SW 1271 (cell line): ENCODE data around the gene KIAA0930.

ENCODE experiments used
- DNase-seq, 2 experiments: peaks; one replicate each; lab custom pipeline; 2025; lab: John Stamatoyannopoulos, UW

Gene KIAA0930

GRCh38 chr22:45237065-45237990 is 3.4 kb downstream of the KIAA0930 start:
- DNase-seq = no peak

DNA sequence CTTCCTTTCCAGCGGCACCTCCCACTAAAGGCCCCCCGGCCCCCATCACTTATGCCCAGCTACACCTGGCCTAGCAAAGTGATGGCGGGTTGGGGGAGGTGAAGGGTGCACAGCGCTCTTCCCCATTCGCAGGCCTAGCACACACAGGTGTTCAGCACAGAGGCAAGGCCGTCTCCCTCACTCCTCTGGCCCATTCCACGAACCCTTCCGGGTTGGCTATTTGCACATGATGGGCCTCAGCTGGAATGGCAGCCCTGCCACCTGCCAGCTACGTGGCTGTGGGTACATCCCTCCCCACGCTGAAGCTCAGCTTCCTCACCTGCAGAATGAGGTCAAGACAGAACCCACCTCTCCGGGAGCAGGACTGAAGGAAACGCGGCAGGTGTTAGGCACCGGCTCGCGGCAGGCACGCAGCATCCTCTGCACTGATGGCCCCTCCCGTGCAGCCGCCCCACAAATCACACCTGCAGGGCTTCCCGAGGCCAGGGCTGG is 4.8 kb downstream of the KIAA0930 start:
- DNase-seq = no peak

DNA sequence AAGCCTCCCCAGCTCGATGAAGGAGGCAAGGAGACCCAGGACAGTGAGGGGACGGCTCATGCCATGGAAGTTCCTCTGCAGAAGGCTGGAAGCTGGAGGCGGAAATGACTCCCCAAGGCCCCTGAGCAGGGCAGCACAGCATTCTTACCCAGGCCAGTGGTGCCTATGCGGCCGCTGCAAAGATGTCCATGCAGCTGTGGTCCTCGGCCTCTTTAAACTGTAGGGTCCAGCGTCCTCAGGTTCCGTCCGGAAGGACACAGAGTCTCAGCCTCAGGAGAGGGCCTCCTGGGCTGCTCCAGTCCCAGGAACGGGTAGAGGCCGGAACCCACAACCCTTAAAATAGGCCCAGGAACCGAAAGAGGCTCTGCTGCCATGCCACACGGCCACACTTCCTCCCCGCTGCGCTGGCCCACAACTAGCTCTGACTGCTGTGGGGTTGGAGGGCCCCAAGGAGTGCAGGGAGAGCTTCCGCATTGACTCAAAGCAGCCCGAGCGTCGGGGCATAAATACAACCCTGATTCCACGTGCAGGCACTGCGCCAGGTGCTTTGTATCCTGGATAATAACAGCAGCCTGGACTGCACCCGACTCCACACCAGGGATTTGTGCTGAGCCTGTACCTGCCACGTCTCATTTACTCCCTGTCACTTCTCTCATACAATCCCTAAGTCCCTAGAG is 5.5 kb downstream of the KIAA0930 start:
- no peak for DNase-seq

GRCh38 chr22:45233827-45234226 is 6.9 kb downstream of the KIAA0930 start:
- DNase-seq = no peak

GRCh38 chr22:45233386-45233785 is 7.3 kb downstream of the KIAA0930 start:
- DNase-seq = no peak

DNA sequence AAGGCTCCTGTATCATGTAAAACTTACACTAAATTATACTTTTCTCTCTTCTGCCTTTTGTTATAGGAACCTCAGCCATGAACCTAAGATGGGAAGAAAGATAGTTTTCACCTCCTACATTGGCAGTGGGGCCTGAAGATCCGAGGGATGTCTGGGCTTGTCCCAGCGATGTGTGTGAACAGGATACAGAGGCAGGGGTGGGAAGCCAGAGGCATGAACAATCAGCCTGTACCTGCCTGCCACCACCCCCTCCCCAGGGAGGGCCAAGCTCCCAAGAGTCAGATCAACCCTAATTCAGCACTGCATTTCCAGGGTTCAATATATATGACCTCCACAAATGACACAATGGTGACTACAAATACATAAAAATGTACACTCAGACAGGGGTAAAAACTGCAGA is 9.4 kb downstream of the KIAA0930 start:
- DNase-seq = no peak

DNA sequence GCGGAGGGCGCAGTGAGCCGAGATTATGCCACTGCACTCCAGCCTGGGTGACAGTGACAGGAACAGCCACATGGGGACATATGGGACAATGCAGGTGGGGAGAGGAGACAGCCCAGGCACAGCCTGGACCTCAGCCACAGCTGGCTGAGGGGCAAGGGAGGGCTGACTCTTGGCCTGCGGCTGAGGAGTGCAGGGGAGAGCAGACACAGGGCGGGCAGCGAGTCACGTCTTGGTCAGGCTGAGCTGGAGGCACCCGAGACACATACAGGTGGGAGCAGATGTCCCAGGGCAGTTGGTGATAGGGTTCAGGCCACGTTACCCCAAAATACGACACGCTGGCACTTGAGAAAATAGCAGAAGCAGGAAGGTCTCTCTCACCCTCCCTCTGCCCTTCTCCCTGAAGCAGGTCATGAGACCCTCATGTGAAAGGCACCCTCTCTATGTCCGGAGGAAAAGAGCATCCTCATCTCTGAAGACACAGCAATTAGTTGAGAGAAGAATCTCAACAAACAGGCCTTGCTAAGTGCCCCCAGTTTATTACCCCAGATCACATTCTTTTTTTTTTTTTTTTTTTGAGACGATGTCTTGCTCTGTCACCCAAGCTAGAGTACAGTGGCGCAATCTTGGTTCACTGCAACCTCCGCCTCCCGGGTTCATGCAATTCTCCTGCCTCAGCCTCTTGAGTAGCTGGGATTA is 10.5 kb downstream of the KIAA0930 start:
- DNase-seq = no peak

DNA sequence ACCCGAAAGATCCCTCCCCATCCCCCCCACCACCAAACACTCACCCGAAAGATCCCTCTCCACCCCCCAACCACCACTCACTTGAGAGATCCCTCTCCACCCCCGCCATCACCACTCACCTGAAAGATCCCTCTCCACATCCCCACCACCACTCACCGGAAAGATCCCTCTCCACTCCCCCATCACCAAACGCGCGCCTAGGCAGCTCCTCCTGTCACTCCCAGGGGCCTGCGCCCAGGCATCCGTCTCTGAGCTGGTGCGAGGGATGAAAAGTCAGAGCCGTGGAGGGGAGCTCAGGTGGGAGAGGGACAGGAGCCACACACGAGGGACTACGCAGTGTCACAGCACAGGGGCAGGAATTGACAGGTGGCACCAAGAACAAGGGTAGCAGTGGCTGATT is 11.5 kb downstream of the KIAA0930 start:
- no peak for DNase-seq

GRCh38 chr22:45228401-45228754 is 12.3 kb downstream of the KIAA0930 start:
- no peak for DNase-seq

GRCh38 chr22:45227645-45228400 is 12.9 kb downstream of the KIAA0930 start:
- DNase-seq = no peak

- DNase-seq = no peak
Measured at GRCh38 chr22:45226503-45227186, 14.0 kb downstream of the KIAA0930 start.

DNA sequence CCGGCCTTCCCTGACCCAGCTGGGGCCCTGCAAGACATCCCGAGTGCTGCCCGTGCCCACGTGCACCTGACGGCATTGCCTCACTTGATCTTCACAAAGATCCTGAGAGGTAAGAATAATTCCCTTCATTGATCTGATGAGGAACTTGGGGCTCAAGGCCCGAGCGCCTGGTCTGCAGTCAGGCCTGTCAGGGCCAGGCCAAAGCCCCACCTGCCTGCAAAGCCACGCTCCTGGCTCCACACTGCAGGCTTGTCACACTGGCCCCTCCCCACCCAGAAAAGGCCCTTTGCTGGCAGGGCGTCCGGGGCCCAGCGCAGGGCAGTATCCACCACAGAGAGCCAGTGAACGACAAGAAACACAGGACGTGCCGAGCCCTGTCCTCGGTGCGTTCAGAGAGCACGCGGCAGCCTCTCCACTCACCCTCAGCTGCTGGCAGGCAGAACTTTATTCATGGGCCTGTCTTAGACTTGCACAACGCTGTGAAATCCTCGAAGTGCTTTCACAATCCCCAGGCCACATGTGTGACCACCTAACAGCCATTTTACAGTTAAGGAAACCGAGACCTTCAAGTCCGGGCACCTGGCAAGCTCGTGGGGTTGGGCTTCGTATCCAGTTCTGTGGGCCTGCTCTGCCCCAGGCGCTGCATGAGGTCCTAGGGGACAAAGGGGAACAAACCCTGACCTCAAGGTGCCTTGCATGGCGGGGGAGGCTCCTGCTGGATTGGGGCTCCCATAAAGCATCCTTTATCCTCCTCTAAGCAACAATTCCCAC is 14.8 kb downstream of the KIAA0930 start:
- no peak for DNase-seq

DNA sequence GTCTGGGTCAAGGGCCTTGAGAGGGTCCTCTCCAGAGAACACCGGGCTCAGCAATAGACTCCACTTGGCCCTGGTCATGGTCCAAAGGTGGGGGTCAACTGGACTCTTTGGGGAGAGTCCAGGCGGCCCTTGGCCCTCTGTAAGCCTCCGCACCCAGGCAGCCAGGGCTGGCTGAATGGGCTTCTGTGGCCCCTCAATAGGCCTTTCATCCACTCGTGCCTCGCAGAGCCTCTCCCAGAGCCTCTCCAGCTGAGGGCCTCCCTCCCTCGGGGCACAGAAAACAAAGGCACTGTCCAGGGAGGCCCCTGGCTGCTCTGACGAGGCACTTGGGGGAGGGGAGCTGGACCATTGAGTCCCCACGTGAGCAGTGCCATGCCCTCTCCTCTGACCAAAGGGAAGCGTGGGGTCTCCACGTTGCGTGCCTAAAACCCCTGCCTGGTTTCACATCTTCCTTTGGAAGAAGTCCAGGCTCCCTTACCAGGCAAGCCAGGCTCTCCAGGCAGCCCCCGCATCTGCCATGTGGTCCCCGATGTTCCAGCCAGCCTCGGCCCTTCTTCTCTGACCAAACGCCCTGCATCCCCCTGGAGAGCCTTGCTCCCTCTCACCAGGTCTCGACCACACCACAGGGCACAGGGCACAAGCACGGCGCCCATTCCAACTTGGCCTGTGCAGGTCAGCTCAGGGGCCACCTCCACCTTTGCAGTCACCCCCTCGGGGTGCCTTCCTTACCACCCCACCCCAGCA is 15.5 kb downstream of the KIAA0930 start:
- no peak for DNase-seq

DNA sequence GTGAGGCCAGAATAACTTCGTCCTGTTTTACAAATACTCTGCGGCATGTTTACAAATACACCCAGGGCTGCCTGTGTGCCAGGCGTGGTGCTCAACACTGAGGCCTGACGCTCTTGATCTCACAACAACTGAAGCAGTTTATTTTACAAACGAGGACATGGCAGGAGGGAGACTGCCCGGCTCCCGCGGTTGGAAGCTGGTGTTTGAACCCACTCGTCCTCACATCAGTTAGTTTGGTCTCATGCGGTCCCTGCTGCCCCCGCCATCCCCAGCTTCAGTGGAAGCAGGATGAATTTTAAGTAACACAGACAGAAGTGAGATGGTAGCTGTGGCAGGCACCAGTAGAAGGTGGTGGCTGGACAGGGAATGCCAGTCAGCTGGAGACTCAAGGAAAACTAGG is 16.4 kb downstream of the KIAA0930 start:
- DNase-seq = no peak

DNA sequence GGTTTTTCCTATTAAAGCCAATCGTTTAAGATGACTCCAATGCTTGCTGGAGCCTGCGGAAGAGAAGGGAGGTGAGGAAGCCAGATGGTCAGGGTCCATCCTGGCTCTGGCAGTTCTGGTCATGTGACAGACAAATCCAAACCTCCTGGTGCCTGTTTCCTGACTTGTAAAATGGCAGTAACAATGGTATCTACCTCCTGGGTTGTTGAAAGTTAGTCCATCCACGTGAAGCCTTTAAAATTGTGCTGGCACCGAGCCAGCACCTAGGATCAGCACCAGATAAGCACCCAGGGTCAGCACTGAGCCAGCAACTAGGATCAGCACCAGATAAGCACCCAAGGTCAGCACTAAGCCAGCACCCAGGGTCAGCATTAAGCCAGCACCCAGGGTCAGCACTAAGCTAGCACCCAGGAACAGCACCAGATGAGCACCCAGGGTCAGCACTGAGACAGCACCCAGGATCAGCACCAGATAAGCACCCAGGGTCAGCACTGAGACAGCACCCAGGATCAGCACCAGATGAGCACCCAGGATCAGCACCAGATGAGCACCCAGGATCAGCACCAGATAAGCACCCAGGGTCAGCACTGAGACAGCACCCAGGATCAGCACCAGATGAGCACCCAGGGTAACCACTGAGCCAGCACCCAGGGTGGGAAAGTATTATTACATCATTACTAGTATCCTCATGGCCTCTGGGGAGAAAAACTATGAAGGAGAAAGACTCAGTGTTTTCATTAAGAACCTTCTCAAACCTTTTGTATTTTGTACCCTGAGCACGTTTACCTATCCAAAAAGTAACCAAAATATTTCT is 17.2 kb downstream of the KIAA0930 start:
- no peak for DNase-seq

DNA sequence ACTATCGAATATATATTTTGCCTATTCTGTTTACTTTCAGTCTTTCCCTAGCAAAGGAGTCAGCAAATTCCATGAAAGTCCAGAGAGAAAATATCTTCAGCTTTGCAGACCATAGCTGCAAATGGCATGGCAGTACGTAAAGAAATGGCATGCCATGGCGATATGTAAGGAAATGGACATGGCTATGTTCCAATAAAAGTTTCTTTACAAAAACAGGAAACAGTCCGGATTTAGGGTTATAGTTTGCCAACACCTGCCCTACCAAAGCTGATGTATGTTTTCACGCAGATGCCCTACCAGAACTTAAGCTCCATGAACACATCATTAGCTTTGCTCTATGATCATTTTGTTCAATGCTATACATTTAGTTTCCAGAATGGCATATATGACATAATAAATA is 19.5 kb downstream of the KIAA0930 start:
- no peak for DNase-seq

- DNase-seq = no peak
Measured at GRCh38 chr22:45218976-45219375, 21.7 kb downstream of the KIAA0930 start.

- no peak for DNase-seq
Measured at GRCh38 chr22:45217806-45218205, 22.9 kb downstream of the KIAA0930 start.

- no peak for DNase-seq
Measured at GRCh38 chr22:45217345-45217744, 23.3 kb downstream of the KIAA0930 start.
